Activated CD8-positive, alpha-beta memory T cell treated with anti-CD3 and anti-CD28 coated beads, Interleukin-2, amount 50 U/mL, for 1 hour (primary cell): ENCODE measurements around the gene GFI1B.
"Not testable (repeated sequence)": the region's sequence is repeated elsewhere in the genome, so short reads cannot be mapped to it uniquely, and the experiment has no call there.

Source experiments
- DNase-seq: peaks from one replicate; pipeline ENCODE4 v3.0.0-alpha.2; 2020; ENCODE audit errors: extremely low read depth

The GFI1B gene

GRCh38 chr9:132969783-132970182 is 8.7 kb upstream of the GFI1B start:
- DNase-seq = no peak

GRCh38 chr9:132970324-132971062 is 8.0 kb upstream of the GFI1B start:
- DNase-seq = no peak

GRCh38 chr9:132973166-132973565 is 5.3 kb upstream of the GFI1B start:
- DNase-seq = no peak

GRCh38 chr9:132973713-132974112 is 4.8 kb upstream of the GFI1B start:
- DNase-seq = no peak

- no peak for DNase-seq
Observed at GRCh38 chr9:132975961-132976360, 2.5 kb upstream of the GFI1B start.

- no peak for DNase-seq
Observed at GRCh38 chr9:132976571-132976970, 1.9 kb upstream of the GFI1B start.

GRCh38 chr9:132978112-132978450 is 413 bp upstream of the GFI1B start:
- no peak for DNase-seq

GRCh38 chr9:132980157-132980556 is 1.7 kb downstream of the GFI1B start:
- DNase-seq = no peak

- no peak for DNase-seq
Observed at GRCh38 chr9:132982458-132982857, 4.0 kb downstream of the GFI1B start.

GRCh38 chr9:132983491-132984201 is 5.2 kb downstream of the GFI1B start:
- no peak for DNase-seq

GRCh38 chr9:132984202-132985070 is 5.9 kb downstream of the GFI1B start:
- no peak for DNase-seq

GRCh38 chr9:132985071-132985350 is 6.5 kb downstream of the GFI1B start:
- no peak for DNase-seq

GRCh38 chr9:132985489-132985888 is 7.0 kb downstream of the GFI1B start:
- DNase-seq = no peak

- no peak for DNase-seq
Observed at GRCh38 chr9:132986114-132986513, 7.6 kb downstream of the GFI1B start.

- no peak for DNase-seq
Observed at GRCh38 chr9:132986640-132987620, 8.4 kb downstream of the GFI1B start.

GRCh38 chr9:132988244-132989013 is 9.9 kb downstream of the GFI1B start:
- DNase-seq = no peak

- no peak for DNase-seq
Observed at GRCh38 chr9:132989014-132989310, 10.5 kb downstream of the GFI1B start.

- DNase-seq = no peak
Observed at GRCh38 chr9:132989414-132989996, 11.0 kb downstream of the GFI1B start.

GRCh38 chr9:132989998-132990557 is 11.6 kb downstream of the GFI1B start:
- not testable (repeated sequence) for DNase-seq

- DNase-seq = no peak
Observed at GRCh38 chr9:132990781-132991180, 12.3 kb downstream of the GFI1B start.
